GM12872 (cell line): ENCODE data around the gene ABCC8.

ENCODE experiments used
- TF ChIP-seq, protein P1 (sequence below): IDR thresholded peaks from 3 replicates; pipeline ENCODE4 v1.5.1; 2011; ENCODE audit warnings: low read depth, mild to moderate bottlenecking, low read length, moderate library complexity; ENCODE audit not compliant: insufficient read depth

ABCC8 gene

DNA sequence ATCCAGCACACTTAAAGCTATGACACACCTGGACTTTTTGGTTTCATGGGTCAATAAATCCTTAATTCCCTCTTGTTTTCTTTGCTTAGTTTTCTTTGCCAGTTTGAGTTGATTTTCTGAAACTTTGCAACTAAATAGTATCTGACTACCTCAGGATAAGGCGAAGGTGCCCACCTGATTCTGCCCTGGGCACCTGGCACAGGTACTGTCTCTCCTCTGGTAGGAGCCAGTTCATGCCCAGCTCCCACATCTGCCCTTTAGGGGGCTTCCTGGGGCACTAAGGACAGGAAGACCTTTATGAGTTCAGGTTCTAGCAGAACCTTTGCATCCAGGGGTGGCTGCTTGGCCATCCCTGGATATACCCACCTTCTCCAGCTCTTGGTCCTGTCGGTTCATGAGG is 68.6 kb downstream of the ABCC8 start:
- TF ChIP-seq, protein P1, sequence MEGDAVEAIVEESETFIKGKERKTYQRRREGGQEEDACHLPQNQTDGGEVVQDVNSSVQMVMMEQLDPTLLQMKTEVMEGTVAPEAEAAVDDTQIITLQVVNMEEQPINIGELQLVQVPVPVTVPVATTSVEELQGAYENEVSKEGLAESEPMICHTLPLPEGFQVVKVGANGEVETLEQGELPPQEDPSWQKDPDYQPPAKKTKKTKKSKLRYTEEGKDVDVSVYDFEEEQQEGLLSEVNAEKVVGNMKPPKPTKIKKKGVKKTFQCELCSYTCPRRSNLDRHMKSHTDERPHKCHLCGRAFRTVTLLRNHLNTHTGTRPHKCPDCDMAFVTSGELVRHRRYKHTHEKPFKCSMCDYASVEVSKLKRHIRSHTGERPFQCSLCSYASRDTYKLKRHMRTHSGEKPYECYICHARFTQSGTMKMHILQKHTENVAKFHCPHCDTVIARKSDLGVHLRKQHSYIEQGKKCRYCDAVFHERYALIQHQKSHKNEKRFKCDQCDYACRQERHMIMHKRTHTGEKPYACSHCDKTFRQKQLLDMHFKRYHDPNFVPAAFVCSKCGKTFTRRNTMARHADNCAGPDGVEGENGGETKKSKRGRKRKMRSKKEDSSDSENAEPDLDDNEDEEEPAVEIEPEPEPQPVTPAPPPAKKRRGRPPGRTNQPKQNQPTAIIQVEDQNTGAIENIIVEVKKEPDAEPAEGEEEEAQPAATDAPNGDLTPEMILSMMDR = no peak

DNA sequence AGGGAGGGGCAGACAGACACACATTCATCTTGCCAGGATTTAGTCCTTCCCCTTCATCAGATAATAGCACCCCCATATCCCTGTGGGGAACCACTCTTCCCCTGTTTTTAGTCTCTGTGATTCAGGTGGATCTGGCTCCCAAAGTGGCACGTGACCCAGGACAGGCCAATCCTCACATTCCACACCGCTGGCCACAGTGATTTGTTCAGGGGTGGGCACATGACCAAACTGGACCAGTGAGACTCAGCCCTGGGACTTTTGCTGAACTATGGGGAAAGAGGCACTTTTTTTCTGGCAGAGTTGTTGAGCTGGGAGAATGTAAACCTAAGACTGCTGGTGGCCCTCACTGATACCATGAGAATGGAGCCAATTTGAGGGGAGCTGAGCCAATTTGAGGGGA is 69.1 kb downstream of the ABCC8 start:
- TF ChIP-seq, protein P1 = no peak

DNA sequence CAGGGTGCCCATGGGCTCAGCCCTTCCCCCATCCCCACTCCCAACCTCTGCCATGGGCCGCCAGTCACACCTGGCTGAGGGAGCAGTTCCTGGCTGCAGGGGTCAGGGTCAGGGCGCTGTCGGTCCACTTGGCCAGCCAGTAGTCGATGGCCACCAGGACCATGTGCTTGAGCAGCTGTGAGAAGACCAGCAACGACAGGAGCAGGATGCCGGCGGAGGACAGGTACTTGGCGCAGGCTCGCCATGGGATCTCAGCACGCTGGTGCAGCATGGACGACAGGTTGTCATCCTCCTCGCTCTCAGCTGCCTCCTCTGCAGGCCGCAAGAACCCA is 69.9 kb downstream of the ABCC8 start:
- TF ChIP-seq, protein P1 = no peak

DNA sequence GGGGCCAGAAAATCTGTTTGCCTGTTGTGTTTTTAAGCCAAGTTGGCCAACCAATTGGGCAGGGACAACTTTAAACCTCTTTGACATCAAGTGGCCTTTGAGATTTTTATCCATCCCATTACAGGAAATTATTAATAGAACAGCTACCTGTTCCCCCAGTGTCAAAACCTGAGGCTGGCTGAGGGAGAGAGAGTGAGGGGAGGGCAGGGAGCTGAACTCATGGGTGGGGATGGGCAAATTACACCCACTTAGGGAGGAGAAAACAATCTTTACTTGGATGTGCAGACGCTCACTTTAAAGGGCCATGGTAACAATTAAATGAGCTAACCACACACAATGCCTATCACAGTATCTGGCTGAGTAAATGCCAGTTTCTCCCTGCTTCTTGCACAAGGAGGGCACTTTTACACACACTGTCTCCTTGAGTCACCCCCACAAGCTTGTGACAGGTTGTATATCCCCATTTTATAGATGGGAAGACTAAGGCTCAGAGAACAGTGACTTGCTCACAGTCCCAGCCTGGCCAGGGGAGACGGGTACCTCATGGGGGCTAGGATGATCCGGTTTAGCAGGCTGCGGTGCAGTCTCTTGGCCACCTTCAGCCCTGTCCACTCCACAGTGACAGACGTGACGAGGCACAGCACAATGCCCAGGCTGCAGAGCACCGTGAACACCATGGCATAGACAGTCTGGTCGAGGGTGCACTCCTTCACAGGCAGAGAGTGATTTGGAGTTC is 70.4 kb downstream of the ABCC8 start:
- TF ChIP-seq, protein P1 = no peak

DNA sequence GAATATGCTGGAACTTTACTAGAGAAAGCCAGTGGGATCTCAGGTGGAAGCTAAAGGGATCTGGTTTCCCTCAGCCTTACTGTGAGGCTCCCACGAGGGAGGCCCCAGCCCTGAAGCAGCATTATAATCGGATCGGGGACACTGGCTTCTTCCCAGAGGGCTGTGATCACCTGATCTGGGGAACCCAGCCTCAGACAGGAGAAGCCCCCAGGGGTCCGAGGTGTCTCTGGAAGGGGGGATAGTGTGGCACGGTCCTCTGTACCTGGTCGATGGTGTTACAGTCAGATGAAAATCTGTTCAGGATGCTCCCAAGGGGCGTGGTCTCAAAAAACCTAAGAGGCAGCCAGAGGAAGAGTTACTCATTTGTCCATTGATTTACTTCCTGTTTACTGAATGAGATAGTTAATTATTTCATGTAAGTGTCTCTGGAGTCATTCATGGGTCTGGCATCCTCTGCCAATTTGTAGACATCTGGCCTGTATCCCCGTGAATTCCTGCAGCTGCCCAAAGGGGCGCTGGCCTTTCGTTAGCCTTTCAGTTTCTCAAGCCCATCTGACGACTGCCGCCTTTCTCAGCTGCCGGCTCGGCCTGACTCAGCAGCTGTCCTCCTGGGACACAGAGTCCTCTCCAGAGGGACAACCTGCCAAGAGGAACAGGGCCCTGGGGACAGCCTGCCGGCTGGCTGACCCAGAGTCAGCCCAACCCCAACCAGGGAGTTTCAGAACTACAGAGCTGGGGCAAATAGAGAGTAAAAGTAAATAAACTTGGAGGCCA is 71.2 kb downstream of the ABCC8 start:
- TF ChIP-seq, protein P1 = no peak

DNA sequence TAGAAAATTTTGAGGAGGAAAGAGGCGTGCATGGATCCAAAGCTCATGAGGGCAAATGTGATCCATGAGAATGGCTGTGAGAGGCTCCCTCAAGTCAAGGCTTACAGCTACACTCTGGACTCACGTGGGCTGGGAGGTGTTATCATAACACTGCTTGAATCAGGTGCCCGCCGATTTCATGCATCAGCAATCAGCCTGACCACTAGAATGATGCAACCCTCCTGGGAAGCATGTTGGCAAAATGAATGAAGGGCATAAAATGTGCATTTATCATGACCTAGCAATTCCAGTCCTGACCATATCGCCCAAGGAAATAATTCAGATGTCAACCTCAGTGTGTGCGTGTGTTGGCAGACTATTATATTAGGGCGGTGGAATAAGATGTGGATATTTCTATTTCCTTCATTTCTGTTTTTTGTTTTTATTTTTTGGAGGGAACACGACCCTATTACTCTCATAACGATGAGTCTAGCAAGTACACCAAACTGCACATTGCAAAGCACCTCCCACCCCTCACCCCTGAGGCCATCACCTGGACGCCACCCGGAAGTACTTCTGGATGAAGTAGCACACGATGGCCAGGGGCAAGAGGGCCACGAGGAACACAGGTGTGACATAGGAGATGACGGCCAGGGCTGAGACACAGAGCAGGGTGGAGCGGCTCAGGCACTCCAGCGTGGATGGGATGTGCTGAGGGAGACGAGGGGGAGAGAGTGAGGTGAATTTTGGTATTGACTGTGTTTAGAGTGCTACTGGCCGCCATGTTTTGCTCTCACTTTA is 72.5 kb downstream of the ABCC8 start:
- TF ChIP-seq, protein P1 = no peak

DNA sequence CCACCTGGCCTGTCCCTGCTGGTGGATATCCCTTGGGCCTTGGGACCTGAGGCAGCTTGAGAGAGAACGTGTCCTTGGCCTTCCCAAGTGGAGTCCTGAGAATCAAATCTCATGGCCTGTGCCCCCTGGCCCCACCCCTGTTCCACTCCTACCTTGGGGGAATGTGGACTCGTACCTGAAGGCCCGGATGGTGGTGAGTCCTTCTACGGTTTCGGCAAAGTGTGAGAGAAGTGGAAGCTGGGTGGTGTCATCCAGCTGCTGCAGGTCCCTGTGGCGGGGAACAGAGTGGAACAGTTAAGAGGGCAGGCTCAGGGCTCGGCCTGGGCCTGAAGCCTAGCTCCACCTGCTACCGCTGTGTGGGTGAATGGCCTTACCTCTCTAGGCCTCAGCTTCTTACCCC is 74.2 kb downstream of the ABCC8 start:
- TF ChIP-seq, protein P1 = no peak
